ENCODE data around the gene PLEKHG4B. TPM values are rescaled to one million over a fixed set of nuclear protein-coding genes. Genes with fewer than 3 reads are reported as not detected.

The PLEKHG4B gene
- total RNA-seq, 2 donors from 2014 or later, result 0.05 to 0.17 TPM

DNA sequence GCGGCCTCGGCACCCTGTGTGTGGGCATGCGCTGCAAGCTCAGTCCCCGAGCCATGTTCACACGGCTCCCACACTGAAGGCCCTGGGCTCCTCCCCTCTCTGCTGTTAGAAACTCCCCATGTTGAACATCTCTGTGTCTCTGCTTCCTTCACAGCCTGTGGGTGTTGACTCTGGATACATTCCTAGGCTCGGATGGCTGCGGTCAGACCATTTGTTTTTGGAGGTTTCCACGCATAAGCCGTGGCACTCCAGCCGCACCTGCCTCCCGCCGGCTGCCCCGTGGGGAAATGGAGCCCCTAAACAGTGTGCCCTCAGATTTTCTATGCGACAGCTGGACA lies 68.2 kb downstream of the PLEKHG4B start:
- H3K4me1 ChIP-seq, result no peaks in the 10 kb centered on the region
- no peak overlapping the region for H3K27ac ChIP-seq
- no peak overlapping the region for H3K4me3 ChIP-seq
- H3K9me3 ChIP-seq, result no peaks in the 10 kb centered on the region
- TF ChIP-seq, protein P1, sequence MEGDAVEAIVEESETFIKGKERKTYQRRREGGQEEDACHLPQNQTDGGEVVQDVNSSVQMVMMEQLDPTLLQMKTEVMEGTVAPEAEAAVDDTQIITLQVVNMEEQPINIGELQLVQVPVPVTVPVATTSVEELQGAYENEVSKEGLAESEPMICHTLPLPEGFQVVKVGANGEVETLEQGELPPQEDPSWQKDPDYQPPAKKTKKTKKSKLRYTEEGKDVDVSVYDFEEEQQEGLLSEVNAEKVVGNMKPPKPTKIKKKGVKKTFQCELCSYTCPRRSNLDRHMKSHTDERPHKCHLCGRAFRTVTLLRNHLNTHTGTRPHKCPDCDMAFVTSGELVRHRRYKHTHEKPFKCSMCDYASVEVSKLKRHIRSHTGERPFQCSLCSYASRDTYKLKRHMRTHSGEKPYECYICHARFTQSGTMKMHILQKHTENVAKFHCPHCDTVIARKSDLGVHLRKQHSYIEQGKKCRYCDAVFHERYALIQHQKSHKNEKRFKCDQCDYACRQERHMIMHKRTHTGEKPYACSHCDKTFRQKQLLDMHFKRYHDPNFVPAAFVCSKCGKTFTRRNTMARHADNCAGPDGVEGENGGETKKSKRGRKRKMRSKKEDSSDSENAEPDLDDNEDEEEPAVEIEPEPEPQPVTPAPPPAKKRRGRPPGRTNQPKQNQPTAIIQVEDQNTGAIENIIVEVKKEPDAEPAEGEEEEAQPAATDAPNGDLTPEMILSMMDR (IDR thresholded peaks at IDR 0.05), result no peak
- H3K27me3 ChIP-seq, result no peaks in the 10 kb centered on the region
- no peaks in the 10 kb centered on the region for H3K36me3 ChIP-seq
- intact Hi-C loops (cut with DNase I), result no loop called here
- DNase-seq, result no peak
- no peak overlapping the region for H3K9ac ChIP-seq (ENCODE audit: low read depth in 2 of 2, low read length in 2 of 2)

DNA sequence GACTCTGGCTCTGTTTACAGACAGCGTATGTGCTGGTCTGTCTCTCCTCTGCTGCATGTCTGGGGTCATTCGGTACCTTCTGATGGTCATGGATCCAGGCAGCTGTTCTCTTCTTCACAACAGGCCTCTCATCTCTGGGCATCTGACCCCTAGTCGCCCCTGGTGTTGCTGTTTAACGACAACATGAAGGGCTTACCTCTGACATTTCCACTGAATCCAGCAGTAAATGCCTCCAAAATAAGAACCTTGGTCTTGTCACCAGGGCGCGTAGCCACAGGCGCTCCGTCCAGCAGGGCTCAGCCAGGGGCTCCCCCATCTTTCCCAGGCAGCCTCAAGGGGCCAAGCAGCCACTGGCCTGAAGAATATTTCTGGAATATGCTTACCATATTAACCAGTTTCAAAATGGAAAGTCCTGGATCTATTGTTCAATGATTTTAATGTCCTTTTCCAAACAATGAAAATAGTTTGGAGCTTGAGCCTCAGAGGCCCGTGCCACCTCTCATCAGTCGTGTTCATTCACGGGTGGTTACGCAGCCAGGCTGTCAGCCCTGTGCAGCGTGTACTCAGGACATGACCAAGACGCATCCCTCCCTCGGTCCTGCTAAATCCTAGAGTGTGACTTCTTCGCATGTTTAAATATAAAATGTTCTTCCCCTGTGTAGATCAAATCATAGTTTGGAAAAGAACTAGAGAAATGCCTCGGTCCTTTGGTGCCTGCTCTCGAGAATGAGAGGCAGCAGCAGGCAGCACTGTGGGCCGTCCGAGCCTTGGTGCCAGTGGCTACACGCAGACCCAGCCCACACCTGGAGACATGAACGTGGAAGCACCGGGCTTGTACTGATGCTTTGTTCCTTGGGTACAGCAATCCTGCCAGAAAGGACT lies 69.2 kb downstream of the PLEKHG4B start:
- Histone ChIP-seq H3K9ac (ENCODE audit: low read depth in 2 of 2, low read length in 2 of 2) (no peak overlapping the region), H3K27ac (no peak overlapping the region), H3K4me3 (no peak overlapping the region), H3K36me3 (no peaks in the 10 kb centered on the region), H3K9me3 (no peaks in the 10 kb centered on the region), H3K27me3 (no peaks in the 10 kb centered on the region), H3K4me1 (no peaks in the 10 kb centered on the region)
- intact Hi-C loops (cut with DNase I), result no loop called here
- DNase-seq, result no peak
- TF ChIP-seq, protein P1 (IDR thresholded peaks at IDR 0.05), result no peak

DNA sequence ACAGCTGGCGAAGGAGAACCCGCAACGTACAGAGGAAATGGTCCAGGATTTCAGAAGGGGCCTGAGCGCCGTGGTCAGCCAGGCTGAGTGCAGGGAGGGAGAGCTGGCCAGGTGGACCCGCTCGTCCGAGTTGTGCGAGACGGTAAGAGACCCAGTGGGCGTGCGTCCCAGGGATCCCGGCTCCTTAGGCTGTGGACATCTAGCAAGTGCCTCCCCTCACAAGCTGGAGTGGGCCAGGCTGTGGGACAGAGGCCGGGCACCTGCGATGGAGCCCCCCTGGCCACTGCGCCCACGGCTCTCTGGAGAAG lies 69.8 kb downstream of the PLEKHG4B start:
- Histone ChIP-seq H3K9me3 (no peaks in the 10 kb centered on the region), H3K4me3 (no peak overlapping the region), H3K27me3 (no peaks in the 10 kb centered on the region), H3K9ac (ENCODE audit: low read depth in 2 of 2, low read length in 2 of 2) (no peak overlapping the region), H3K27ac (no peak overlapping the region), H3K4me1 (no peaks in the 10 kb centered on the region), H3K36me3 (no peaks in the 10 kb centered on the region)
- TF ChIP-seq, protein P1 (IDR thresholded peaks at IDR 0.05), result no peak
- intact Hi-C loops (cut with DNase I), result no loop called here
- DNase-seq, result no peak

DNA sequence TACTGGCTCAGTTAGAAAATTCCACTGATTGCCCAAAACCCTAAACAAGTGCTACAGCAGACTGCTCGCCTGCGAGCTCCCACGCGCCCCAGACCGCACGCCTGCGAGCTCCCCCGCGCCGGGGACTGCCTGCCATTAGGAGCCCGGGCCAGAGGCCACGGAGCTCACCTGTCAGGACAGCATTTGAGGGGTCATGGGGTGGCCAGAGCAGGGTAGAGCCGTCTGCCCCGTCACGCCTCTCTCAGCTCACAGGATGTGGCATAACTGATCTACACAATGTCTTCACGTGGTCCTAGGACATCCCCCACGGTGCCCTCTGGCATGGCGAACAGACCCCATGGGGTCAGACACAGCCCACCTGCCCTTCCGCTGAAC lies 70.2 kb downstream of the PLEKHG4B start:
- H3K36me3 ChIP-seq, result no peaks in the 10 kb centered on the region
- no peaks in the 10 kb centered on the region for H3K4me1 ChIP-seq
- no peak overlapping the region for H3K9ac ChIP-seq (ENCODE audit: low read depth in 2 of 2, low read length in 2 of 2)
- TF ChIP-seq, protein P1 (IDR thresholded peaks at IDR 0.05), result no peak
- no peaks in the 10 kb centered on the region for H3K9me3 ChIP-seq
- intact Hi-C loops (cut with DNase I), result no loop called here
- no peaks in the 10 kb centered on the region for H3K27me3 ChIP-seq
- H3K4me3 ChIP-seq, result no peak overlapping the region
- no peak overlapping the region for H3K27ac ChIP-seq
- no peak for DNase-seq

DNA sequence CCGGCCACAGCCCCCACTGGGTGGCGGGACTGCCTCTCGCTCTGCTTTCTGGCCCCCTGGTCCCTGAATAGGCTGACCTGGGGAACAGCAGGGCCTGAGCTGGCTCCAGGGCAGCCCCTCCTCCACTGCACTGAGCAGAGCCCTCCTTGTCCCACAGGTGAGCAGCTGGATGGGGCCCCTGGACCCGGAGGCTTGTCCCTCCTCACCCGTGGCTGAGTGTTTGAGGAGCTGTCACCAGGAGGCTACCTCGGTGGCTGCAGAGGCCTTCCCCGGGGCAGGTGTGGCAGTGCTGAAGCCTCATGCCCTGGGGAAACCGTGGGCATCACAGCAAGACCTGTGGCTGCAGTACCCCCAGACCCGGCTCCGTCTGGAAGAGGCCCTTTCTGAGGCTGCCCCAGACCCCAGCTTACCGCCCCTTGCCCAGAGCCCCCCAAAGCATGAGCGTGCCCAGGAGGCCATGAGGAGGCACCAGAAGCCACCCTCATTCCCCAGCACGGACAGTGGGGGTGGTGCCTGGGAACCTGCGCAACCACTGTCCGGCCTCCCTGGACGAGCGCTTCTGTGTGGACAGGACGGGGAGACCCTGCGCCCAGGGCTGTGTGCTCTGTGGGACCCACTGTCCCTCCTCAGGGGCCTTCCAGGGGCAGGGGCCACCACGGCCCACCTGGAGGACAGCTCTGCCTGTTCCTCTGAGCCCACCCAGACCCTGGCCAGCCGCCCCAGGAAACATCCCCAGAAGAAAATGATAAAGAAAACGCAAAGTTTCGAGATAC lies 70.8 kb downstream of the PLEKHG4B start:
- no peak overlapping the region for H3K9ac ChIP-seq (ENCODE audit: low read depth in 2 of 2, low read length in 2 of 2)
- intact Hi-C loops (cut with DNase I), result no loop called here
- H3K36me3 ChIP-seq, result no peaks in the 10 kb centered on the region
- TF ChIP-seq, protein P1 (IDR thresholded peaks at IDR 0.05), result no peak
- no peak overlapping the region for H3K27ac ChIP-seq
- H3K9me3 ChIP-seq, result no peaks in the 10 kb centered on the region
- no peaks in the 10 kb centered on the region for H3K4me1 ChIP-seq
- no peaks in the 10 kb centered on the region for H3K27me3 ChIP-seq
- no peak overlapping the region for H3K4me3 ChIP-seq
- no peak for DNase-seq

All from colonic mucosa (tissue), 4 donors.